Suprapubic skin (tissue), 4 donors: ENCODE measurements around the gene PHLDA1. TPM values are rescaled to one million over a fixed set of nuclear protein-coding genes. Genes with fewer than 3 reads are reported as not detected.

ENCODE experiments used
- DNase-seq, 2 donors: peaks; one replicate each; pipeline ENCODE4 v3.0.0-alpha.2; 2019; ENCODE audit warnings: low spot score in 2 of 2
- H3K27ac ChIP-seq: fragments of 200-600 bp; sonication (generic); one replicate; pipeline ENCODE4 v1.5.1; 2019
- H3K27me3 ChIP-seq: fragments of 200-600 bp; sonication (generic); one replicate; pipeline ENCODE4 v1.5.1; 2019
- H3K36me3 ChIP-seq: fragments of 200-600 bp; sonication (generic); one replicate; pipeline ENCODE4 v1.5.1; 2019
- H3K4me1 ChIP-seq: fragments of 200-600 bp; sonication (generic); one replicate; pipeline ENCODE4 v1.5.1; 2019
- H3K4me3 ChIP-seq: fragments of 200-600 bp; sonication (generic); one replicate; pipeline ENCODE4 v1.5.1; 2019; ENCODE audit warnings: mild to moderate bottlenecking
- H3K9me3 ChIP-seq: fragments of 200-600 bp; sonication (generic); one replicate; pipeline ENCODE4 v1.5.1; 2019
- CTCF ChIP-seq, 2 donors: fragments of 200-600 bp in 1 of 2; fragments of 450-650 bp in 1 of 2; sonication (generic) in 1 of 2; IDR thresholded peaks; one replicate each; pipeline ENCODE4 v1.5.1; 2016 to 2019; ENCODE audit warnings: antibody characterized with exemption in 2 of 2, mild to moderate bottlenecking in 1 of 2, moderate library complexity in 1 of 2
- EP300 ChIP-seq: sonication (generic); formaldehyde crosslinking; IDR thresholded peaks from one replicate; pipeline ENCODE4 v1.6.1; 2017; ENCODE audit warnings: antibody characterized with exemption
- POLR2A ChIP-seq, 2 donors: fragments of 450-650 bp; IDR thresholded peaks; one replicate each; pipeline ENCODE4 v1.6.1; 2017; ENCODE audit warnings: antibody characterized with exemption in 2 of 2, mild to moderate bottlenecking in 2 of 2, moderate library complexity in 2 of 2
- POLR2AphosphoS5 ChIP-seq, 3 donors: sonication (generic); formaldehyde crosslinking; IDR thresholded peaks; one replicate each; pipeline ENCODE4 v1.6.1; 2017; ENCODE audit warnings: antibody characterized with exemption in 3 of 3
- WGBS: methylation state at CpG from one replicate; pipeline ENCODE4 v1.1.5; 2018; 5-methylcytosine and 5-hydroxymethylcytosine counted together
- total RNA-seq, 4 donors: library from RNA; depleted of rRNA; stranded (reverse); fragments of >200 nt; gene quantifications; one replicate each; pipeline ENCODE4 v1.1.0, GENCODE V29; 2016

PHLDA1 gene
- total RNA-seq, 4 donors from 2014 or later, result 16.4 to 31.2 (median 23.3) TPM

DNA sequence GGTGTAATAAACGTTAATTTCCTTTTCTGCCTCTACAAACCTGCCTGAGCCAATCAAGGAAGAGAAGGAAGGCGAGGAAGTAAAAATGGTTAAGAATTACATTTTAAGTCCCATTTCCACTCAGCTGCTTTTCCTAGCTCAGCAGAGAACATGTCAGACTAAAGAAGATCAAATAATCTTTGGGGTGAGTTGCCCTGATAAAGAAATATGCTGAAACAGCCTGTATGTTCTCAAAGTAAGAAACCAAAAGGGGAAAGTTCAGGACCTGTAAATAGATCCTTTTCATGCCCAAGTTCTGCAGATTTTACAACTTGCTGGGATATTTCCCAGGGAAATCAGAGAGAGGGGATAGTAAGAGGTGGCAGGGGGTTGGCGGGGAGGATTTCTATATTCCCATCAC lies 55.5 kb downstream of the PHLDA1 start:
- Histone ChIP-seq H3K9me3 (no peaks in the 10 kb centered on the region), H3K36me3 (no peaks in the 10 kb centered on the region), H3K4me1 (peaks cover 24% of the 10 kb centered on the region), H3K27ac (no peak overlapping the region), H3K4me3 (no peak overlapping the region), H3K27me3 (no peaks in the 10 kb centered on the region)
- DNase-seq, result no peak
- WGBS, result 78% methylated on average over 3 of the region's 3 CpGs
- no peak for TF ChIP-seq EP300
- TF ChIP-seq CTCF (IDR thresholded peaks at IDR 0.05), result no peak
- no peak for TF ChIP-seq POLR2A (IDR thresholded peaks at IDR 0.05)
- TF ChIP-seq POLR2AphosphoS5 (IDR thresholded peaks at IDR 0.05), result no peak

- Histone ChIP-seq H3K27me3 (no peaks in the 10 kb centered on the region), H3K9me3 (no peaks in the 10 kb centered on the region), H3K27ac (no peak overlapping the region), H3K4me3 (no peak overlapping the region), H3K36me3 (no peaks in the 10 kb centered on the region), H3K4me1 (peaks cover 22% of the 10 kb centered on the region)
- no peak for DNase-seq
- 81% methylated on average over 2 of the region's 2 CpGs for WGBS
- TF ChIP-seq POLR2A (IDR thresholded peaks at IDR 0.05) (no peak), POLR2AphosphoS5 (IDR thresholded peaks at IDR 0.05) (no peak), EP300 (no peak), CTCF (IDR thresholded peaks at IDR 0.05) (no peak)
Measured at GRCh38 chr12:75975702-75976101, 55.9 kb downstream of the PHLDA1 start.

Other genes with a start within 250 kb of the PHLDA1 start
- gene NAP1L1, start 52.9 kb upstream of the PHLDA1 start, total RNA-seq, result 100 to 1,000 TPM; 159 to 243 (median 186) TPM